HuH-7 (cell line): ENCODE results near the gene ANKRD66.
A peak's percentile ranks its signal among the peaks of the same experiment; 100 is the strongest.
"Not testable (repeated sequence)": the region's sequence is repeated elsewhere in the genome, so short reads cannot be mapped to it uniquely, and the experiment has no call there.

Experiments
- DNase-seq: peaks from one replicate; pipeline ENCODE4 v3.0.0; 2011; ENCODE audit warnings: low spot score

ANKRD66 gene

GRCh38 chr6:46755865-46756264 is 9.1 kb downstream of the ANKRD66 start:
- no peak for DNase-seq

DNA sequence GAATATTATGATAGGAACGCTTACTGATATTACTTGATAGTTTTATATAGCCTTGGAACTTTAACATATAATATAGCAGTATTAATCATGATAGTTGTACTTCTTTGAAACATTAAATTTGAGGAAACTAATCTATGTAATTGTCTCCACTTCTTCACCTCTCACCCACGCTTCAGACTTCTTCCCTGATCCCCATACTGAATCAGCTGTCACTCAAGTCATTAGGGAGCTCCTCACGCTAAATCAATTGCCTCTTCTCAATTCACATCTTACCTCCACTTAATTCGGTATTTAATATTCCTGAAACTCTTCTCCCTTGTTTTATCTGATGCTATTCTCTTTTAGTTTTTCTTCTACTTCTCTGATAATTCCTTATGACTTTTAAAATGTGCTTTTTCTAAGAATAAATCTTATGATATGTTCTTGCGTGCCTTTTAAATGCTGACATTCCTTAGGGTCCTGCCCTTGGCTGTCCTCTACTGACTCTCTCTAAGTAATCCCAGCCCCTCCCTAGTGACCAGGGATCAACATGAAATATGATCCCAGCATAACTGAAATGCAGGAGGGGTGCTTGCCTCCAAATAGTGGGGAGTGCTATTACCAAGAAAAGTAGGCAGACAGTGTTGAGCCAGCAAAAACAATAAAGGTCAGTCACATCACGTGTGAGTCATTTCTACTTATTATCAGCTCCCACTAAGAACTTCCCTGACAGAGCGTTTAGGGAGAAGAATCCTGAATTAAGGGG is 9.9 kb downstream of the ANKRD66 start:
- DNase-seq: no peak

DNA sequence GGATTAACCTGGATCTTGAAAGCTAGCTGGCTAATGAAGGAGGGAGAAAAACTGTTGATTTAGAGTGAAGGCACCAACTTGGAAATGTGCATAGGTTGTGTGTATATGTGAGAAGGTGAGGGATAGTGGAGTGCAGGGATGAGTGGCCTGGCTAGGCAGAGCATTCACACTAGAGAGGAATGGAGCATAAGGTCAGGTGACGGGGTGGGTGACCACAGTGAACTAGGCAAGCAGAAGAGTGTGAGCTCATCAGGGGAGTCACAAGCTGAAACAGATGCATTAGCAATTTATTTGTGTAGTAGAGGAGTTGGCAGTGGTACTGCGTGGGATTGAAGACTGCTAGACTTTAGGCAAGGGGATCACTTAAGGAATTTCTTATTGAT is 10.5 kb downstream of the ANKRD66 start:
- DNase-seq: no peak

- DNase-seq: no peak
Measured at GRCh38 chr6:46758960-46759753, 12.4 kb downstream of the ANKRD66 start.

DNA sequence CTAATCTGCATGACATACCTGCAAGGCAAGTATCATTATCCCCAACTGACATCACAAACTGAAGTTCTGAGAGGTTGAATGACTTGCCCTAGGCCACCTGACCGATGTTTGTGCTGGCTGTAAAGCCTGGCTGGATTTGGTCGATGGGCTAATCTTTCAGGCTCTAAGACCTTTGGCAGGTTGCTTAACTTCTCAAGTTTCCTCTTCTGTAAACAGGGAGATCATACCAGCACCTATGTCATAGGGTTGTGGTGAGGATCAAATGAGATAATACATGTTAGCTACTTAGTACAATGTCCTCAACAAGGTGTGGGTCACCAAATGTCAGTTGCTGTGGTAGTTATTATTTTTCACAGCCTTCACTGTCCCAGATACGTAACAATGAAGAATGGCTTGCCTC is 14.2 kb downstream of the ANKRD66 start:
- peak; percentile 30 for DNase-seq

- no peak for DNase-seq
Measured at GRCh38 chr6:46763466-46763865, 16.7 kb downstream of the ANKRD66 start.

- not testable (repeated sequence) for DNase-seq
Measured at GRCh38 chr6:46764280-46764679, 17.5 kb downstream of the ANKRD66 start.

GRCh38 chr6:46764961-46765360 is 18.2 kb downstream of the ANKRD66 start:
- no peak for DNase-seq

DNA sequence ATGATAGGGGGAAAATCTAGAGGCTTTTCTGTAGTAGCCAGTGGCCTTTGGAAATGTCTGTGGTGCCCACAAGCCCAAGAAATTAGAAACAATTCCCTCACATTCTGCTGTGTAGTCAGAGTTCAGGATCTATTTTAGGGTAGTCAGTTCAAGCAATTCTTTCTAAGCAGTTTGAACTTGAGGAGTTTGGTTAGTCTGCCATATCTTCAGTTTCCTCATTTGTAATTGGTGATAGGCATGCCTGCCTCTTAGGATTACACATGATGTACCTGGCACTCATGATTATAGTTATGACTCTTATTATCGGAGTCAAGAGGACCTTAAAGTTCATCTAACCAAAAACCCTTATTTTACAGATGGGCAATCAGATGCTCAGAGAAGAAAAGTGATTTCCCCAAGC is 25.3 kb downstream of the ANKRD66 start:
- DNase-seq: no peak

GRCh38 chr6:46772762-46773161 is 26.0 kb downstream of the ANKRD66 start:
- DNase-seq: no peak

DNA sequence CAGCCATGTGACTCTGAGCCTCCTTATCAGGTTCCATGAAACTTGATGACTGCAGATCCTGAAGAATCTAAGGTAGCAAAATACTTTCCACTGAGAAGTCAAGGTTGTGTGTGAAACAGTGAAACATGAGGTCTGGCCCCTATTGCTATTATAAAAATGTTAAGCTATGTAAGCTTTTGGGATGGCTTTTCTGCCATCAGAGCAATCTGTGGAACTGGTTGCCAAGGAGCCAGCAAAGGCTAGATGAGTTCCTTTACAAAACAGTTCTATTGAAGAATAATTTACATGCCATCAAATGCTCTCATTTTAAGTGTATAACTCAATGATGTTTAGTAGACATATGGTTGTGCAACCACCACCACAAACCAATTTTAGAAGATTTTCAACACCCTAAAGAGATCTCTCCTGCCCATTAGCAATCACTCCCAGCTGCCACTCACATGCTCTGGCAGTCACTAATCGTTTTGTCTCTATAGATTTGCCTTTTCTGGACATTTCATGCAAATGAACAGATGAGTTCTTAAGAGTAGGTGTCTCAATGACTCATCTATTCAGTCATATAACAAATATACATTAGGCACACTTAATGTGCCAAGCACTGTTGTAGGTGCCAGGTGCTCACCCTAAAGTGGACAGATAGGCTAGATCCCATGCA is 26.6 kb downstream of the ANKRD66 start:
- DNase-seq: no peak

DNA sequence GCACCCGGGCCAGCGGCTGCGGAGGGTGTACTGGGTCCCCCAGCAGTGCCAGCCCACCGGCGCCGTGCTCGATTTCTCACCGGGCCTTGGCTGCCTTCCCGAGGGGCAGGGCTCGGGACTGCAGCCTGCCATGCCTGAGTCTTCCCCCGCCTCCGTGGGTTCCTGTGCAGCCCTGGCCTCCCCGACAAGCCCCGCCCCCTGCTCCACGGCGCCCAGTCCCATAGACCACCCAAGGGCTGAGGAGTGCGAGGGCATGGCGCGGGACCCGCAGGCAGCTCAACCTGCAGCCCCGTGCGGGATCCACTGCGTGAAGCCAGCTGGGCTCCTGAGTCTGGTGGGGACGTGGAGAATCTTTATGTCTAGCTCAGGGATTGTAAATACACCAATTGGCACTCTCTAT is 28.0 kb downstream of the ANKRD66 start:
- DNase-seq: not testable (repeated sequence)

- DNase-seq: no peak
Measured at GRCh38 chr6:46776070-46776712, 29.5 kb downstream of the ANKRD66 start.

- DNase-seq: no peak
Measured at GRCh38 chr6:46777476-46778346, 31.0 kb downstream of the ANKRD66 start.

DNA sequence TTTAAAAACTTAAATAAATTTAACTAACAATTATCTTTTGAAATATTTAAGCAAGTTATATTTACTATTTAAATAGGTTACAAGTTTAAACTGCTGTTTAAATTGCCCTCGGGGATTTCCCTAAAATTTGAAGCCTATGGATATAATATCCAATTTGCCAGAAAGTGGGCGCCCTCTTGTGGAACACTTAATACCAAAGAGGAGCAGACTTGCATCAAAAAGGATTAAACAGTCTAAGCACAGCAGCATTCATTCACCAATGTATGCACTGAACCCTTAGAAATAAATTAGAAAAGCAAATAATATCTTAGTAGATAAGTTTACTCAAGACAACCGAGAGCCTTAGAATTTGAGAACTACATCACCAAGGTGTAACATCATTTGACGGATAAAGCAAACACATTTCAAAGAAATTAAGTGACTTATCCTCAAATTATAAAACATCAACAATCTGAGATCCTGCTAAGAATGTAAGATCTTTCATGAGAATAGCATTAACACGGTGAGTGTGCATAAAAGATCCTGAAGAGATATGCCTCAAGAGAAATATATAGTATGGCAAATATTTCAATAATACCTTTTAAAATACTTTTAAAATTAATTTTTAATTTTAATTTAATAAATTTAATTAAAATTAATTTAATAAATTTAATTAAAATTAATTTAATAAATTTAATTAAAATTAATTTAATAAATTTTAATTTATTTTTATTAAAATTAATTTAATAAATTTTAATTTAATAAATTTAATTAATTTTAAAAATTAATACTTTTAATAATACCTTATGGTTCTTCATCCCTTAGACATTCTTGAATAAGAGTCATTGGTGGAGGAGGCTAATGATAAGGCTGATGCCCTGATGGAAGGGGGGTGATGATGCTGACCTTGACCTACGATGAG is 35.0 kb downstream of the ANKRD66 start:
- DNase-seq: peak; percentile 25

GRCh38 chr6:46784535-46784934 is 37.8 kb downstream of the ANKRD66 start:
- no peak for DNase-seq

GRCh38 chr6:46787871-46788540 is 41.3 kb downstream of the ANKRD66 start:
- no peak for DNase-seq

GRCh38 chr6:46788791-46789190 is 42.1 kb downstream of the ANKRD66 start:
- DNase-seq: no peak

DNA sequence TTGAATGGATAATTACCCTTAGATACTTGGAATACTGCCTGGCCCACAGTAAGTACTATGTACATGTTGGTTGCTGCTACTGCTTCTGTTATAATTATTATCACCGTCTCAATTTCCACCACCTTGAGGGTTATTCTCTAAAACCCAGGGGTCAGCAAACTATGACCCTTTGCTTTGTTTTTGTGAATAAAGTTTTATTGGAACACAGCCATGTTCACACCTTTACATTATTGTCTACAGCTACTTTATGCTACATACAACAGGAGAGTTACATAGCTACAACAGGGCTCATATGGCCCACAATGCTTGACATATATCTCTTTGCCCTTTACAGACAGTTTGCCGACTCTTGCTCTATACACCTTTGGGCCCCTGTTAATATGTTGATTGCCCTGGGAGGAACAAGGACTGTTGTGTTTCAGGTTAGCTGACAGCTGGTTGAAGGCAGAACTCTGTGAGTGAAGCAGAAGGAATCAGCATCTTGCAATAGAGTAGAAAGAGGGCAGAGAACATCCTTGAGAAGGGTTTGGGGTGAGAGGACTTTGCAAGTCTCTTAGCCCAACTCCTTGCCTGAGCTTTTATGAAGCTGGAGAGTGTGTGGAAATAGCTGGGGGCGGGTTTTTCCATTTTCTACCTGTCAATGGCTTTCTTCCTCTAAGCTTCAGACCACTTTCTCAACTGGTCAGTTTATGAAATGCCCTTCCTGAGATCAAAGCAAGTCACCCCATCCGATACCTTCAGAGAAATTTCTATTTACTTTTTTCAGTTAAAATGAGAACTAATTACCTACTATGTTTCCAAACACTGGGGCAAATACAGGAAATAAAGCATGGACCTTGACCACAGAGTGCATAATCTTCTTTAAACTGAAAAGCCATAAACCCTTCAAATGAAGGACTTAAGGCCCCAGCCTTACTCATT is 43.0 kb downstream of the ANKRD66 start:
- no peak for DNase-seq
